Measurements from ENCODE around the gene TAB2. TPM values are rescaled to one million over a fixed set of nuclear protein-coding genes. Genes with fewer than 3 reads are reported as not detected.
"Not testable (repeated sequence)": the region's sequence is repeated elsewhere in the genome, so short reads cannot be mapped to it uniquely, and the experiment has no call there.

TAB2 gene
- total RNA-seq, 1 experiment from 2014 or later: 56.7 TPM

GRCh38 chr6:149444360-149445094, 127.0 kb downstream of the TAB2 start:
- H3K4me1 ChIP-seq (ENCODE audit: control insufficient read depth in 1 of 2, insufficient read depth in 2 of 2, low read length in 2 of 2); POLR2A ChIA-PET; H3K36me3 ChIP-seq (ENCODE audit: control insufficient read depth in 1 of 2, insufficient read depth in 2 of 2, low read length in 2 of 2); ATAC-seq; H3K9ac ChIP-seq (ENCODE audit: low read length); H4K20me1 ChIP-seq (ENCODE audit: insufficient read depth); H3K27me3 ChIP-seq (ENCODE audit: insufficient read depth, low read length); H3K4me2 ChIP-seq (ENCODE audit: low read length); intact Hi-C loops (cut with micrococcal nuclease); CTCF ChIA-PET; BruUV-seq (replicated peaks); H3K79me2 ChIP-seq (ENCODE audit: insufficient read depth, low read length); H3K9me3 ChIP-seq (ENCODE audit: control insufficient read depth in 1 of 2, insufficient read depth in 1 of 2, low read depth in 1 of 2, low read length in 2 of 2); H3K4me3 ChIP-seq (replicated peaks in 1 of 2; ENCODE audit: low read depth in 1 of 2, low read length in 2 of 2); H3K27ac ChIP-seq (ENCODE audit: low read depth, low read length); H2AFZ ChIP-seq (ENCODE audit: low read depth, low read length, poor library complexity, severe bottlenecking); H3K9me2 ChIP-seq (ENCODE audit: insufficient read depth); DNase-seq (ENCODE audit: low read depth, low spot score); RAD21 ChIA-PET (ENCODE audit: low non-redundant PET in 1 of 2, low total read pairs in 2 of 2, uncharacterized antibody in 2 of 2, unreplicated experiment in 2 of 2): not testable (repeated sequence)

- H3K36me3 ChIP-seq (ENCODE audit: control insufficient read depth in 1 of 2, insufficient read depth in 2 of 2, low read length in 2 of 2): no peaks in the 10 kb centered on the region
- no peaks in the 10 kb centered on the region for H3K9me2 ChIP-seq (ENCODE audit: insufficient read depth)
- H3K4me1 ChIP-seq (ENCODE audit: control insufficient read depth in 1 of 2, insufficient read depth in 2 of 2, low read length in 2 of 2): no peaks in the 10 kb centered on the region
- ChIA-PET POLR2A (no interaction called here), CTCF (no interaction called here), RAD21 (ENCODE audit: low non-redundant PET in 1 of 2, low total read pairs in 2 of 2, uncharacterized antibody in 2 of 2, unreplicated experiment in 2 of 2) (no interaction called here)
- intact Hi-C loops (cut with micrococcal nuclease): no loop called here
- no peaks in the 10 kb centered on the region for H3K9me3 ChIP-seq (ENCODE audit: control insufficient read depth in 1 of 2, insufficient read depth in 1 of 2, low read depth in 1 of 2, low read length in 2 of 2)
- H3K4me3 ChIP-seq (replicated peaks in 1 of 2; ENCODE audit: low read depth in 1 of 2, low read length in 2 of 2): no peak overlapping the region
- H3K27me3 ChIP-seq (ENCODE audit: insufficient read depth, low read length): no peaks in the 10 kb centered on the region
- H2AFZ ChIP-seq (ENCODE audit: low read depth, low read length, poor library complexity, severe bottlenecking): no peak overlapping the region
- H3K27ac ChIP-seq (ENCODE audit: low read depth, low read length): no peak overlapping the region
- no peaks in the 10 kb centered on the region for H3K79me2 ChIP-seq (ENCODE audit: insufficient read depth, low read length)
- no TSS peak for BruUV-seq (replicated peaks)
- DNase-seq (ENCODE audit: low read depth, low spot score): no peak
- no peak for TF ChIP-seq ZBTB33 (IDR thresholded peaks at IDR 0.05; ENCODE audit: extremely low read depth, insufficient replicate concordance, low read length)
- no peak for TF ChIP-seq TCF7L2 (IDR thresholded peaks at IDR 0.05; ENCODE audit: borderline replicate concordance, extremely low read depth, insufficient read depth, insufficient read length)
- no peak for TF ChIP-seq REST (IDR thresholded peaks at IDR 0.05; ENCODE audit: low read depth)
- TF ChIP-seq JUND (IDR thresholded peaks at IDR 0.05): no peak
- no peak for TF ChIP-seq EZH2 (IDR thresholded peaks at IDR 0.05)
- no peak for TF ChIP-seq SRF (IDR thresholded peaks at IDR 0.05; ENCODE audit: low read depth)
- TF ChIP-seq ELF1 (IDR thresholded peaks at IDR 0.05; ENCODE audit: borderline replicate concordance, low read depth): no peak
- no peak for TF ChIP-seq EGR1 (IDR thresholded peaks at IDR 0.05; ENCODE audit: low read depth)
- no peak for TF ChIP-seq SIN3A (IDR thresholded peaks at IDR 0.05; ENCODE audit: low read depth)
- no peak for TF ChIP-seq EZH2phosphoT487 (IDR thresholded peaks at IDR 0.05; ENCODE audit: borderline replicate concordance)
- no peak for TF ChIP-seq RAD21 (IDR thresholded peaks at IDR 0.05; ENCODE audit: low read depth)
- TF ChIP-seq CBX3 (IDR thresholded peaks at IDR 0.05; ENCODE audit: low read depth): no peak
- no peak for TF ChIP-seq CEBPB (IDR thresholded peaks at IDR 0.05; ENCODE audit: low read depth)
- TF ChIP-seq SP1 (IDR thresholded peaks at IDR 0.05; ENCODE audit: low read depth): no peak
- no peak for TF ChIP-seq POLR2A (IDR thresholded peaks at IDR 0.05; ENCODE audit: borderline replicate concordance, extremely low read depth, insufficient read depth, insufficient read length)
- TF ChIP-seq ZNF274 (IDR thresholded peaks at IDR 0.05; ENCODE audit: low read depth, low read length): no peak
- no peak for TF ChIP-seq FOSL1 (IDR thresholded peaks at IDR 0.05; ENCODE audit: low read depth)
- ATAC-seq: no peak
- no peaks in the 10 kb centered on the region for H4K20me1 ChIP-seq (ENCODE audit: insufficient read depth)
- H3K9ac ChIP-seq (ENCODE audit: low read length): no peak overlapping the region
- no peak overlapping the region for H3K4me2 ChIP-seq (ENCODE audit: low read length)
Observed at GRCh38 chr6:149445095-149445466, 127.6 kb downstream of the TAB2 start.

All from HCT116 (cell line).